ENCODE results near the gene TTC7B.

Gene TTC7B

GRCh38 chr14:90579088-90579487 lies 237.1 kb downstream of the TTC7B start:
- no peak overlapping the region for H3K9ac ChIP-seq (ENCODE audit: low read depth, low read length)
- no peaks in the 10 kb centered on the region for H3K36me3 ChIP-seq (ENCODE audit: control insufficient read depth, insufficient read depth, low read length)
- H3K4me1 ChIP-seq (ENCODE audit: control insufficient read depth, insufficient read depth, low read length), result peaks cover 6% of the 10 kb centered on the region
- no peaks in the 10 kb centered on the region for H3K9me3 ChIP-seq (ENCODE audit: control insufficient read depth, insufficient read depth, low read length)
- no peak overlapping the region for H3K4me3 ChIP-seq (ENCODE audit: low read depth, low read length)
- no peaks in the 10 kb centered on the region for H3K27me3 ChIP-seq (ENCODE audit: control insufficient read depth, insufficient read depth, low read length)

GRCh38 chr14:90578283-90578985 lies 237.8 kb downstream of the TTC7B start:
- Histone ChIP-seq H3K9me3 (ENCODE audit: control insufficient read depth, insufficient read depth, low read length) (no peaks in the 10 kb centered on the region), H3K9ac (ENCODE audit: low read depth, low read length) (no peak overlapping the region), H3K4me3 (ENCODE audit: low read depth, low read length) (no peak overlapping the region), H3K27me3 (ENCODE audit: control insufficient read depth, insufficient read depth, low read length) (no peaks in the 10 kb centered on the region), H3K36me3 (ENCODE audit: control insufficient read depth, insufficient read depth, low read length) (no peaks in the 10 kb centered on the region), H3K4me1 (ENCODE audit: control insufficient read depth, insufficient read depth, low read length) (peaks cover 6% of the 10 kb centered on the region)

DNA sequence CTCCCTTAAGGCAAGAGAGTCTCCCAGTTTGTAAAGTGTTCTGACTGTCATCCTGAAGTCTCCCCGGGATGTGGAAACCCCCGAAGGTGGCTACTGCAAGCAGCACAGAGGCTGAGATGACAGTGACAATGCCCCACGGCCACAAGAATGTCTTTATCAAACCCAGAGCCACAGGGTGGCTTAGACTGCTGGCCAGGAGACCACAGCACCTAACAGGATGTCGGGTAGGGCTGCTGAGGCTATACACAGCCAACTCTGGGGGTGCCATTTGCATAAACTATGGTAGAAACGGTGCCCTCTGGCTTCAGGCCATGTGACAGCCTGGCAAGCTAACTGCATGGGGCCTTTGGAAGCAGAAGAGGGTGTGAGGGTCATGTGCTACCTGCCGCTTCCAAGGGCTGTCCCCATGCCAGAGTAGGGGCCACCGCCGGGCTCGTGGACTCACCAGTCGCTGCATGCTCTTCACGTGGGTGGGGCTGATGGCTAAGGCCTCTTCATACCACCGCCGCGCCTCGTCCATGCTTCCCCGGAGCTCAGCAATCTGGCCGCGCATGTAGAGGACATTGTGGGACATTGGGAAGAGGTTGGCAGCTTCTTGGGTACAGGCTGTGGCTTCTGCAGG lies 238.5 kb downstream of the TTC7B start:
- Histone ChIP-seq H3K27me3 (ENCODE audit: control insufficient read depth, insufficient read depth, low read length) (no peaks in the 10 kb centered on the region), H3K4me3 (ENCODE audit: low read depth, low read length) (no peak overlapping the region), H3K36me3 (ENCODE audit: control insufficient read depth, insufficient read depth, low read length) (no peaks in the 10 kb centered on the region), H3K9me3 (ENCODE audit: control insufficient read depth, insufficient read depth, low read length) (no peaks in the 10 kb centered on the region), H3K4me1 (ENCODE audit: control insufficient read depth, insufficient read depth, low read length) (peaks cover 6% of the 10 kb centered on the region), H3K9ac (ENCODE audit: low read depth, low read length) (no peak overlapping the region)

- Histone ChIP-seq H3K36me3 (ENCODE audit: control insufficient read depth, insufficient read depth, low read length) (no peaks in the 10 kb centered on the region), H3K4me3 (ENCODE audit: low read depth, low read length) (no peak overlapping the region), H3K9me3 (ENCODE audit: control insufficient read depth, insufficient read depth, low read length) (no peaks in the 10 kb centered on the region), H3K4me1 (ENCODE audit: control insufficient read depth, insufficient read depth, low read length) (peaks cover 6% of the 10 kb centered on the region), H3K9ac (ENCODE audit: low read depth, low read length) (no peak overlapping the region), H3K27me3 (ENCODE audit: control insufficient read depth, insufficient read depth, low read length) (no peaks in the 10 kb centered on the region)
These were observed 239.1 kb downstream of the TTC7B start for GRCh38 chr14:90576981-90577660.

DNA sequence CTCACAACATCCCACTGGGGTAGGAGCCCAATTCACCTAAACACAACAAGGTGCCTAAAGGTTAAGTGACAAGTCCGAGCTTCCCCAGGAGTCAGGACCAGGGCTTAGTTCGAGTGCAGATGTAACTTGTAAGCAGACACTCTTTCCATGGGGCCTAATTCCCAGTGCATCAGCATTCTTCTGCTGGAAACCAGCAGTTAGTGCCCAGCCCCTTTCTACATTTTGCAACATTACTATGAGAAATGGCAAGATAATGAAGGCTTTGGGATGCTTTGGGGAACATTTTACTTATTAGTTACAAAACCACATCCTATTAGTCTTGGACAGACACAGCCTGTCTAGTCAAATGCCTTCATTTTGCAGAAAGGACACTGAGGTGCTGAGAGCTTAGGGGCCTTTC lies 239.6 kb downstream of the TTC7B start:
- Histone ChIP-seq H3K9me3 (ENCODE audit: control insufficient read depth, insufficient read depth, low read length) (no peaks in the 10 kb centered on the region), H3K4me1 (ENCODE audit: control insufficient read depth, insufficient read depth, low read length) (peaks cover 6% of the 10 kb centered on the region)

DNA sequence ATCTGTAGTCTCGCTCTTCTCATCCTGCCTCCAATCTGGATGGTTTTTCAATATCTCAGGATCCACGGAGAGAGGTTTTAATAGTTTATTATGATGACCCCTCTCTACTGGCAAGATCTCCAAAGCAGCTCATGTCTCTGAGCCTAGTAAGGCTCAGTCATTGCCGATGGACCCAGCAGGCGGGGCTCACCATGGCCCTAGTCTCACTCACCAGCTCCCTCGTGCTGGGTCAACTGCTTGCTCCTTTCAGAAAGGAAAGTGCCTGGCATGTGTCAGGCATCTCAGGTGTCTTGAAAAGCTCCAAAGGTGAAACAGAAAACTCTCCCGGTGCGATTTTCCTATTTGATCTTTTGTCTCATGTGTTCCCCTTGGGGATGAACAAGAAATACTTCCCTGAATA lies 240.4 kb downstream of the TTC7B start:
- Histone ChIP-seq H3K9ac (ENCODE audit: low read depth, low read length) (no peak overlapping the region), H3K9me3 (ENCODE audit: control insufficient read depth, insufficient read depth, low read length) (no peaks in the 10 kb centered on the region), H3K36me3 (ENCODE audit: control insufficient read depth, insufficient read depth, low read length) (no peaks in the 10 kb centered on the region), H3K4me1 (ENCODE audit: control insufficient read depth, insufficient read depth, low read length) (peaks cover 6% of the 10 kb centered on the region), H3K4me3 (ENCODE audit: low read depth, low read length) (no peak overlapping the region), H3K27me3 (ENCODE audit: control insufficient read depth, insufficient read depth, low read length) (no peaks in the 10 kb centered on the region)

More for the DNA sequence above, 239.6 kb downstream of the TTC7B start:
- H3K36me3 ChIP-seq (ENCODE audit: control insufficient read depth, insufficient read depth, low read length), result no peaks in the 10 kb centered on the region
- no peak overlapping the region for H3K4me3 ChIP-seq (ENCODE audit: low read depth, low read length)
- H3K9ac ChIP-seq (ENCODE audit: low read depth, low read length), result no peak overlapping the region
- no peaks in the 10 kb centered on the region for H3K27me3 ChIP-seq (ENCODE audit: control insufficient read depth, insufficient read depth, low read length)

GRCh38 chr14:90575336-90575735 lies 240.9 kb downstream of the TTC7B start:
- Histone ChIP-seq H3K4me1 (ENCODE audit: control insufficient read depth, insufficient read depth, low read length) (peaks cover 6% of the 10 kb centered on the region), H3K4me3 (ENCODE audit: low read depth, low read length) (no peak overlapping the region), H3K27me3 (ENCODE audit: control insufficient read depth, insufficient read depth, low read length) (no peaks in the 10 kb centered on the region), H3K9me3 (ENCODE audit: control insufficient read depth, insufficient read depth, low read length) (no peaks in the 10 kb centered on the region), H3K9ac (ENCODE audit: low read depth, low read length) (no peak overlapping the region), H3K36me3 (ENCODE audit: control insufficient read depth, insufficient read depth, low read length) (no peaks in the 10 kb centered on the region)

GRCh38 chr14:90574188-90575131 lies 241.8 kb downstream of the TTC7B start:
- no peak overlapping the region for H3K9ac ChIP-seq (ENCODE audit: low read depth, low read length)
- no peak overlapping the region for H3K4me3 ChIP-seq (ENCODE audit: low read depth, low read length)
- no peaks in the 10 kb centered on the region for H3K27me3 ChIP-seq (ENCODE audit: control insufficient read depth, insufficient read depth, low read length)
- peaks cover 6% of the 10 kb centered on the region for H3K4me1 ChIP-seq (ENCODE audit: control insufficient read depth, insufficient read depth, low read length)
- H3K9me3 ChIP-seq (ENCODE audit: control insufficient read depth, insufficient read depth, low read length), result no peaks in the 10 kb centered on the region
- no peaks in the 10 kb centered on the region for H3K36me3 ChIP-seq (ENCODE audit: control insufficient read depth, insufficient read depth, low read length)

- Histone ChIP-seq H3K27me3 (ENCODE audit: control insufficient read depth, insufficient read depth, low read length) (no peaks in the 10 kb centered on the region), H3K4me1 (ENCODE audit: control insufficient read depth, insufficient read depth, low read length) (peaks cover 6% of the 10 kb centered on the region), H3K9me3 (ENCODE audit: control insufficient read depth, insufficient read depth, low read length) (no peaks in the 10 kb centered on the region), H3K36me3 (ENCODE audit: control insufficient read depth, insufficient read depth, low read length) (no peaks in the 10 kb centered on the region), H3K4me3 (ENCODE audit: low read depth, low read length) (no peak overlapping the region), H3K9ac (ENCODE audit: low read depth, low read length) (no peak overlapping the region)
These were observed 242.7 kb downstream of the TTC7B start for GRCh38 chr14:90573385-90574105.

- Histone ChIP-seq H3K27me3 (ENCODE audit: control insufficient read depth, insufficient read depth, low read length) (no peaks in the 10 kb centered on the region), H3K36me3 (ENCODE audit: control insufficient read depth, insufficient read depth, low read length) (no peaks in the 10 kb centered on the region), H3K4me3 (ENCODE audit: low read depth, low read length) (no peak overlapping the region), H3K4me1 (ENCODE audit: control insufficient read depth, insufficient read depth, low read length) (peaks cover 14% of the 10 kb centered on the region), H3K9ac (ENCODE audit: low read depth, low read length) (no peak overlapping the region), H3K9me3 (ENCODE audit: control insufficient read depth, insufficient read depth, low read length) (no peaks in the 10 kb centered on the region)
These were observed 243.6 kb downstream of the TTC7B start for GRCh38 chr14:90572441-90573150.
